HG02759 (cell line): ENCODE data around the gene LRCH1.

Experiments used
- ATAC-seq: cut with Tn5 transposase; IDR thresholded peaks from one replicate; pipeline ENCODE4 v1.9.1; 2021; ENCODE audit warnings: mild to moderate bottlenecking, moderate library complexity; ENCODE audit not compliant: unreplicated experiment

The LRCH1 gene

GRCh38 chr13:46686171-46686570 is 133.2 kb downstream of the LRCH1 start:
- ATAC-seq, result no peak

GRCh38 chr13:46687810-46688209 is 134.8 kb downstream of the LRCH1 start:
- no peak for ATAC-seq

- no peak for ATAC-seq
These were observed 135.3 kb downstream of the LRCH1 start for GRCh38 chr13:46688306-46688705.

- no peak for ATAC-seq
These were observed 145.0 kb downstream of the LRCH1 start for GRCh38 chr13:46698014-46698413.

GRCh38 chr13:46698910-46699460 is 146.0 kb downstream of the LRCH1 start:
- no peak for ATAC-seq

- ATAC-seq, result no peak
These were observed 159.6 kb downstream of the LRCH1 start for GRCh38 chr13:46712524-46712923.

GRCh38 chr13:46715363-46715762 is 162.4 kb downstream of the LRCH1 start:
- no peak for ATAC-seq

- no peak for ATAC-seq
These were observed 163.9 kb downstream of the LRCH1 start for GRCh38 chr13:46716821-46717220.

GRCh38 chr13:46717275-46717674 is 164.3 kb downstream of the LRCH1 start:
- no peak for ATAC-seq

- ATAC-seq, result no peak
These were observed 164.9 kb downstream of the LRCH1 start for GRCh38 chr13:46717856-46718255.

GRCh38 chr13:46720189-46720588 is 167.2 kb downstream of the LRCH1 start:
- ATAC-seq, result peak; percentile 89

GRCh38 chr13:46721054-46721453 is 168.1 kb downstream of the LRCH1 start:
- no peak for ATAC-seq

- ATAC-seq, result no peak
These were observed 173.4 kb downstream of the LRCH1 start for GRCh38 chr13:46726347-46726746.

GRCh38 chr13:46728777-46729176 is 175.8 kb downstream of the LRCH1 start:
- no peak for ATAC-seq

- no peak for ATAC-seq
These were observed 178.6 kb downstream of the LRCH1 start for GRCh38 chr13:46731535-46731934.

- ATAC-seq, result no peak
These were observed 182.5 kb downstream of the LRCH1 start for GRCh38 chr13:46735425-46735824.

GRCh38 chr13:46736541-46737310 is 183.8 kb downstream of the LRCH1 start:
- ATAC-seq, result no peak

- ATAC-seq, result no peak
These were observed 185.1 kb downstream of the LRCH1 start for GRCh38 chr13:46738055-46738454.

- no peak for ATAC-seq
These were observed 185.8 kb downstream of the LRCH1 start for GRCh38 chr13:46738766-46739165.

- no peak for ATAC-seq
These were observed 186.6 kb downstream of the LRCH1 start for GRCh38 chr13:46739447-46740098.

GRCh38 chr13:46743191-46743590 is 190.2 kb downstream of the LRCH1 start:
- no peak for ATAC-seq

GRCh38 chr13:46745062-46745461 is 192.1 kb downstream of the LRCH1 start:
- ATAC-seq, result no peak
